SK-N-MC (cell line): ENCODE measurements around the gene SLC6A9.

Experiments
- DNase-seq: peaks from one replicate; pipeline ENCODE4 v3.0.0-alpha.2; 2011; ENCODE audit warnings: low read depth, low spot score
- H3K27ac ChIP-seq: fragments of 200-600 bp; sonication (generic); 2 replicates; pipeline ENCODE4 v1.5.1; 2016; ENCODE audit warnings: mixed run types
- H3K36me3 ChIP-seq: fragments of 200-600 bp; sonication (generic); 2 replicates; pipeline ENCODE4 v1.6.1; 2017; ENCODE audit warnings: antibody characterized with exemption, low read length, mixed read lengths; ENCODE audit not compliant: insufficient read depth
- H3K4me3 ChIP-seq: fragments of 200-600 bp; sonication (generic); 2 replicates; pipeline ENCODE4 v1.5.1; 2016
- H3K9ac ChIP-seq: fragments of 200-600 bp; sonication (generic); 2 replicates; pipeline ENCODE4 v1.8.0; 2017; ENCODE audit warnings: mixed run types, mixed read lengths; ENCODE audit not compliant: insufficient read length
- H3K9me3 ChIP-seq: fragments of 200-600 bp; sonication (generic); 2 replicates; pipeline ENCODE4 v1.6.1; 2017; ENCODE audit warnings: low read depth, mild to moderate bottlenecking, antibody characterized with exemption, low read length, moderate library complexity, mixed read lengths
- EZH2 ChIP-seq: fragments of 200-600 bp; sonication (generic); IDR thresholded peaks from one replicate; pipeline ENCODE4 v1.6.1; 2017; ENCODE audit warnings: antibody characterized with exemption
- FOXP2 ChIP-seq: optimal IDR thresholded peaks from 2 replicates; pipeline ENCODE3; 2011; ENCODE audit warnings: mild to moderate bottlenecking, moderate library complexity; ENCODE audit not compliant: insufficient read depth; ENCODE audit errors: extremely low read length, control extremely low read depth
- POLR2AphosphoS5 ChIP-seq: IDR thresholded peaks from 2 replicates; pipeline ENCODE4 v1.6.1; 2012; ENCODE audit warnings: mild to moderate bottlenecking, low read depth, low read length, borderline replicate concordance

SLC6A9 gene

DNA sequence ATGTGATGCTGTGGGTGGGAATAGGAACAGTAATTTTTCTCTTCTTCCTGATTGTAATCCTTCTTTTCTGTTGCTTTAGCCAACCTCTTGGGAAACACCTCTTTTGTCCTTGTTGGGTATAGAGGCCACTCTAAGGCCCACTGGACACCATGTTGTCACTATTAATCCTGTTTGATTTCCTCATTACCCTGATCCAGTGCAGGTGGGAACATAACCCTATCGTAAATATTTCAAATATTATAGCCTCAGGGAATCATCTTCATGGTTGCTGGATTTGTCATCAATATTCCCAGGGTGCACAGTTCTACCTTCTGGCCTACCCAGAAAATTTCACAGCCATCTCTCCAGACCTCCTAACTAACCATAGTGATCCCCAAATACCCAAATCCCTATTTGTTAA lies 27.9 kb upstream of the SLC6A9 start:
- Histone ChIP-seq H3K4me3 (no peak overlapping the region), H3K36me3 (no peaks in the 10 kb centered on the region), H3K9ac (no peak overlapping the region), H3K9me3 (no peaks in the 10 kb centered on the region), H3K27ac (no peak overlapping the region)
- TF ChIP-seq EZH2 (no peak), FOXP2 (no peak), POLR2AphosphoS5 (no peak)
- no peak for DNase-seq

DNA sequence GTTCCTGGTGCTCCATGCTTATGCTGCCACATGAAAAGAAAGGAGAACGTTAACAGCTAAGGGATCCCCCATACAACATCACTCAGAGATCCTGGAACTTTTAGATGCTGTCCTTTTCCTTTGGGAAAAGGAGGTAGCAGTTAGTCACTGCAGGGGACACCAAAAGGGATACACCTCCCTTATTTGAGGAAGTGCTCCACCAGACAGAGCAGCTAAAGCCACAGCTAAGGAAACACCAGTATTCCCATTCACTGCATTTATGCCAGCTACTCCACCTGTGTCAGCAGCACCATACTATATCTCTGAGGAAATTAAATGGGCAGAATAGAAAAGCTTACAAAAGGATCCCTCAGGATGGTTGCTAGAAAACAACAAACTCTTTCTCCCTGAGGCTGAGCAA lies 26.0 kb upstream of the SLC6A9 start:
- TF ChIP-seq FOXP2, result no peak
- TF ChIP-seq EZH2, result no peak
- no peak for TF ChIP-seq POLR2AphosphoS5
- no peak for DNase-seq

DNA sequence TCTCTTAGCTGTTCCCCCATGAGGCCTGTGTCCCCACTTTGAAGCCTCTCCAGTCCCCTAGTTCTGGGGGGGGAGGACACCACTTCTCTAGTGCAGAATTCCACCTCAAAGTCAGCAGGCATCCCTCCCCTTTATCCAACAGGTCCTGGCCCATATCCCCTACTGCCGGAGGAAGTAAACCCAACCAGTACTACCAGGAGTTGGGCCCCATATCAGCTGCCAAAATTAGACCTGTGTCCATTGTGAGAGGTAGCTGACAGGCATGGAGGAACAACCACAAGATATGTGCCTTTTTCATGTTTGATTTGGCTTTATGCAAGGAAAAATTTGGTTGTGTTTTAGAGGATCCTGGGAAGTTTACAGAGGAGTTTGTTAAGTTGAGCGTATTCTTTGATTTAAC lies 22.1 kb upstream of the SLC6A9 start:
- no peak overlapping the region for H3K27ac ChIP-seq
- TF ChIP-seq FOXP2 (no peak), EZH2 (no peak), POLR2AphosphoS5 (no peak)
- no peak overlapping the region for H3K9ac ChIP-seq
- no peaks in the 10 kb centered on the region for H3K9me3 ChIP-seq
- no peaks in the 10 kb centered on the region for H3K36me3 ChIP-seq
- no peak overlapping the region for H3K4me3 ChIP-seq
- DNase-seq, result no peak

More for the DNA sequence above, 26.0 kb upstream of the SLC6A9 start:
- Histone ChIP-seq H3K4me3 (no peak overlapping the region), H3K9ac (no peak overlapping the region), H3K27ac (no peak overlapping the region), H3K9me3 (no peaks in the 10 kb centered on the region), H3K36me3 (no peaks in the 10 kb centered on the region)

DNA sequence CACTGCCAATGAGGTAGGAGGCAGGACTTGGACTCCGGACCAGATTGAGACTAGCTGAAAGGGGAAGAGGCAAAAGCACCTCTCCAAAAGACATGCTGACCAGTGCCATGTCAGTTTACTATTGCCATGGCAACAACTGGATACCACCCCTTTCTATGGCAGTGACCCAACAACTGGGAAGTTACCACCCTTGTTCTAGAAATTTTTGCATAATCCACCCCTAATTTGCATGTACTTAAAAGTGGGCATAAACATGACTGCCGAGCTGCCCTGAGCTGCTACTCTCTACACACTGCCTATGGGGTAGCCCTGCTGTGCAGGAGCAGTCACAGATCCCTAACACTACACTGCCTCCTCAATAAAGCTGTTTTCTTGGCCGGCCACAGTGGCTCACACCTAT lies 19.0 kb upstream of the SLC6A9 start:
- TF ChIP-seq FOXP2 (no peak), EZH2 (no peak), POLR2AphosphoS5 (no peak)
- no peaks in the 10 kb centered on the region for H3K9me3 ChIP-seq
- H3K4me3 ChIP-seq, result no peak overlapping the region
- H3K9ac ChIP-seq, result no peak overlapping the region
- no peak for DNase-seq
- no peaks in the 10 kb centered on the region for H3K36me3 ChIP-seq
- H3K27ac ChIP-seq, result no peak overlapping the region

DNA sequence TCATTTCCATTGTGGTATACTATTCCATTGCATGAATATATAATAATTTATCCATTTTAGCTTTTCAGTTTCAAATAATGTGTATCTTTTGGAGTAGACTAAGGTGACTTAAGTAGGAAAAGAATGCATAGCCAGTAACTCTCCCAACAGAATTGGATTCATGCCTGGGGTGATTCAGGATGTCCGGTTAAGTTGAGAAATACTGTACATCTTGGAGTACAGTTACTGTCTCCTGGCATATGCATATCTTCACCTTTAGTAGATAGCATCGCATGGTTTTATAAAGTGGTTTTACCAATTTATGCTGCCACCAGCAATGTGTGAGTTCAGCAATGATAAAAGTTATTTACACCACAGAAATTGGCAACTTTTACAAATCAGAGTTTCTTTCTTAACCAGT lies 18.6 kb upstream of the SLC6A9 start:
- no peaks in the 10 kb centered on the region for H3K36me3 ChIP-seq
- TF ChIP-seq POLR2AphosphoS5, result no peak
- no peak for TF ChIP-seq FOXP2
- no peak for TF ChIP-seq EZH2
- DNase-seq, result no peak
- no peak overlapping the region for H3K27ac ChIP-seq
- no peak overlapping the region for H3K4me3 ChIP-seq
- no peaks in the 10 kb centered on the region for H3K9me3 ChIP-seq
- no peak overlapping the region for H3K9ac ChIP-seq

DNA sequence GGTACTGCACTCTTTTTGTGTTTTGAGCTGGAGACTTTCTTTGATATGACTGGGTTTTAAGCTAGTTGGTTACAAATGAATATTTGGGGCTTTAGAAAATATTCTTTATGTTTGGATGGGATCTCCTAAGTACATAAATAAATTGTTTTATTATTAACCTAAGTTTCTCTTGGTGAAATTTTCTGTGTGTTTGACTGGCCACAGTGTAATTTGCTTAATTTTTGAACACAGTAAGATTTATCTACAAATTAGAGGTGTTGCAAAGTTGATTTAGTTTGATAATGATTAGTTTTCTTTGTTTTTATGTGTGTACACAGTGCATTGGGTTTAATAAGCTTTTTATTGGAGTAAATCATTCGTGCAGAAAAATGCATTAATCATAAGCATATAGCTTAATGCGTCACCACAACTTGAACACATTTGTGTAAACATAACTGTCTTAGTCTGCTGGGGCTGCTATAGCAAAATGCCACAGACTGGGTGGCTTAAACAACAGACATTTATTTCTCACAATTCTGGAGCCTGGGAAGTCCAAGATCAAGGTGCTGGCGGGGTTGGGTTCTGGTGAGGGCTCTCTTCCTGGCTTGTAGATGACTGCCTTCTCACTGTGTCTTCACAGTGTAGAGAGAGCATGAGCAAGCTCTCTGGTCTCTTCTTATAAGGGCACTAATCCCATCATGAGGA lies 17.4 kb upstream of the SLC6A9 start:
- no peak for DNase-seq
- no peak for TF ChIP-seq POLR2AphosphoS5
- no peak for TF ChIP-seq FOXP2
- no peaks in the 10 kb centered on the region for H3K9me3 ChIP-seq
- peak overlapping the region; percentile 10 for H3K9ac ChIP-seq
- peak overlapping the region; percentile 1; the same call in 1 of the 2 replicates for H3K27ac ChIP-seq
- 0 out of 2 replicates have a peak overlapping the region, but pooled peaks have one; percentile 23 for H3K4me3 ChIP-seq
- H3K36me3 ChIP-seq, result no peaks in the 10 kb centered on the region

DNA sequence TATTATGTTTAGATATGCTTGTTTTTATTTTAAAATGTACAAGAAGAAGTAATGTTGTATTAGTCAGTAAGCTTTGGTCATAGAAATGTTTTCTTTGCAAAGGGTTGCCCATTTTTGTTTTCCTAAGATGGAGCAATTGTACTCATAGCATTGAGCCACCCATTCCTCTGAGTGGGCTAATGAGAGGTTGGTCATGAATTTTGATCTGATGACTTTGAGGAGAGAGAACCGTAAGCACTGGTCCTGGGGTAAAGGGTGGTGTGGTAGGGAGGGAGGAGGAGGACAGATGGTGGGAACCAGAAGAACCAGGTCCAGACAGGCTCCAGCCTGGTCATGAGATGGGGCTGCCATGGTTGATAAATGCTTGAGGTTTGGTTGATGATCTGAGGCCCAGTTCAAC lies 15.9 kb upstream of the SLC6A9 start:
- no peak for DNase-seq
- Histone ChIP-seq H3K4me3 (no peak overlapping the region), H3K9ac (no peak overlapping the region), H3K9me3 (no peaks in the 10 kb centered on the region), H3K36me3 (no peaks in the 10 kb centered on the region), H3K27ac (no peak overlapping the region)
- TF ChIP-seq POLR2AphosphoS5, result no peak
- TF ChIP-seq EZH2, result no peak
- TF ChIP-seq FOXP2, result no peak

DNA sequence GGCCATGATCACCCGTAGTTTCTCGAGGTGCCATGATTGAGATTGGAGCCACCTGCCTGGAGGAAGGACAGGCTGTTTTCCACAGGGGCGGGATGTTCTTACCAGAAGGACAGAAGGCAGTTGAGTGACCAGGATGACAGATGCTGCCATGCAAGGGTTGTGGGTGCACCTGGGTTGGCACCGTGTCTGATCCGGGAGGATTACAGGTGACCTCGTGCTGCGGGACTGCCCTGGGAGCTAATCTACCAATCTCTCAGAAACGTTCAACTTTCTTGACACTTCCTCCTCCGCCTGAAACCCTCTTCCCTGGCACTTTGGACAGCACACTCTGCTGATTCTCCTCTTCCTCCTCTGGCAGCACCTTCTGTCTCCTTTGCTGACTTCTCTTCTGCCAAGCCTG lies 13.8 kb upstream of the SLC6A9 start:
- no peak overlapping the region for H3K4me3 ChIP-seq
- H3K9me3 ChIP-seq, result no peaks in the 10 kb centered on the region
- TF ChIP-seq EZH2 (no peak), FOXP2 (no peak), POLR2AphosphoS5 (no peak)
- H3K9ac ChIP-seq, result no peak overlapping the region
- no peaks in the 10 kb centered on the region for H3K36me3 ChIP-seq
- H3K27ac ChIP-seq, result no peak overlapping the region
- DNase-seq, result no peak

DNA sequence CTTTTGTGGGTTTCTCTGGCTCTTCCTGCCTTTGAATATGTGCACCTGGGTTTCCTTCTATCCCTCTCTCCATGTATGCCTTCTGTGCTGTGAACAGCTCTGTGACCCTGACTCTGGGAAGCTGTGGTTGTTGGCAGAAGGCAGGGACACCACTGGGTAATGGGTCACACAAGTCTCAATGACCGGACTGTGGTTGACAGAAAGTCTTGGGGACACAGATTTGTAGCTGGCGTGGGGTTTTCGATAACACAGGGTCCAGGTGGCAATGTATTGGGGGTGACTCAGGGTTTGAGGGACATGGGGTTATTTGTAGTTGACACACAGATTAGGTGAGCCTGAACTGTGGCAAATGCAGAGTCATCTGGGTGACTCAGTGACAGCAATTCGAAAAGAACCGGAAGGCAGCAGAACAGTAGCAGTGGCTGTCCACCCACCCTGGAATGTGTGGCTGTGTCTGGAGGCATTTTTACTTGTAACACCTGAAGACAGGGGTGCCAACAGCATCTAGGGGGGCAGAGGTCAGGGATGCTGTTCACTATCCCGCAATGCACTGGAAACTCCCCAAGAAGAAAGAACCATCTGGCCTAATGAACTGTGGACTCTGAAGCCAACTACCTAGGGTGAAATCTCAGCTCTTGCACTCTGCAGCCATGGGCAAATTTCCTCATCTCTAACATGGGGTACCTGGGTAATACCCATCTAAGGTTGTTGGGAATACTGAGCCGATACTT lies 13.0 kb upstream of the SLC6A9 start:
- no peaks in the 10 kb centered on the region for H3K9me3 ChIP-seq
- TF ChIP-seq FOXP2, result no peak
- no peak for TF ChIP-seq POLR2AphosphoS5
- TF ChIP-seq EZH2, result no peak
- H3K4me3 ChIP-seq, result no peak overlapping the region
- DNase-seq, result no peak
- no peaks in the 10 kb centered on the region for H3K36me3 ChIP-seq
- no peak overlapping the region for H3K9ac ChIP-seq
- no peak overlapping the region for H3K27ac ChIP-seq
